Loucy (cell line): ENCODE measurements around the gene CLSTN2.

Source experiments
- EZH2phosphoT487 ChIP-seq: fragments of 200-600 bp; IDR thresholded peaks from 2 replicates; pipeline ENCODE4 v1.6.1; 2018; ENCODE audit warnings: antibody characterized with exemption, mild to moderate bottlenecking, moderate library complexity, borderline replicate concordance
- TF ChIP-seq, protein P1 (sequence below): fragments of 200-600 bp; sonication (generic); conservative IDR thresholded peaks from 2 replicates; pipeline ENCODE4 v1.5.1; 2014; ENCODE audit warnings: mild to moderate bottlenecking, antibody characterized with exemption, low read length

GRCh38 chr3:140242818-140243276, 307.9 kb downstream of the CLSTN2 start:
- TF ChIP-seq, protein P1, sequence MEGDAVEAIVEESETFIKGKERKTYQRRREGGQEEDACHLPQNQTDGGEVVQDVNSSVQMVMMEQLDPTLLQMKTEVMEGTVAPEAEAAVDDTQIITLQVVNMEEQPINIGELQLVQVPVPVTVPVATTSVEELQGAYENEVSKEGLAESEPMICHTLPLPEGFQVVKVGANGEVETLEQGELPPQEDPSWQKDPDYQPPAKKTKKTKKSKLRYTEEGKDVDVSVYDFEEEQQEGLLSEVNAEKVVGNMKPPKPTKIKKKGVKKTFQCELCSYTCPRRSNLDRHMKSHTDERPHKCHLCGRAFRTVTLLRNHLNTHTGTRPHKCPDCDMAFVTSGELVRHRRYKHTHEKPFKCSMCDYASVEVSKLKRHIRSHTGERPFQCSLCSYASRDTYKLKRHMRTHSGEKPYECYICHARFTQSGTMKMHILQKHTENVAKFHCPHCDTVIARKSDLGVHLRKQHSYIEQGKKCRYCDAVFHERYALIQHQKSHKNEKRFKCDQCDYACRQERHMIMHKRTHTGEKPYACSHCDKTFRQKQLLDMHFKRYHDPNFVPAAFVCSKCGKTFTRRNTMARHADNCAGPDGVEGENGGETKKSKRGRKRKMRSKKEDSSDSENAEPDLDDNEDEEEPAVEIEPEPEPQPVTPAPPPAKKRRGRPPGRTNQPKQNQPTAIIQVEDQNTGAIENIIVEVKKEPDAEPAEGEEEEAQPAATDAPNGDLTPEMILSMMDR = no peak
- no peak for TF ChIP-seq EZH2phosphoT487
